Vagina (tissue), 2 donors: ENCODE data around the gene TTLL11.

Source experiments
- POLR2A ChIP-seq, 2 donors: fragments of 450-650 bp; IDR thresholded peaks; one replicate each; pipeline ENCODE4 v1.6.1; 2017; ENCODE audit warnings: antibody characterized with exemption in 2 of 2, mild to moderate bottlenecking in 2 of 2, moderate library complexity in 2 of 2
- TF ChIP-seq, protein P1 (sequence below), 3 experiments: fragments of 450-650 bp in 2 of 3; fragments of 200-600 bp in 1 of 3; sonication (generic) in 1 of 3; IDR thresholded peaks; one replicate each; pipeline ENCODE4 v1.5.1; 2017 to 2019; ENCODE audit warnings: antibody characterized with exemption in 3 of 3, mild to moderate bottlenecking in 2 of 3, moderate library complexity in 2 of 3

DNA sequence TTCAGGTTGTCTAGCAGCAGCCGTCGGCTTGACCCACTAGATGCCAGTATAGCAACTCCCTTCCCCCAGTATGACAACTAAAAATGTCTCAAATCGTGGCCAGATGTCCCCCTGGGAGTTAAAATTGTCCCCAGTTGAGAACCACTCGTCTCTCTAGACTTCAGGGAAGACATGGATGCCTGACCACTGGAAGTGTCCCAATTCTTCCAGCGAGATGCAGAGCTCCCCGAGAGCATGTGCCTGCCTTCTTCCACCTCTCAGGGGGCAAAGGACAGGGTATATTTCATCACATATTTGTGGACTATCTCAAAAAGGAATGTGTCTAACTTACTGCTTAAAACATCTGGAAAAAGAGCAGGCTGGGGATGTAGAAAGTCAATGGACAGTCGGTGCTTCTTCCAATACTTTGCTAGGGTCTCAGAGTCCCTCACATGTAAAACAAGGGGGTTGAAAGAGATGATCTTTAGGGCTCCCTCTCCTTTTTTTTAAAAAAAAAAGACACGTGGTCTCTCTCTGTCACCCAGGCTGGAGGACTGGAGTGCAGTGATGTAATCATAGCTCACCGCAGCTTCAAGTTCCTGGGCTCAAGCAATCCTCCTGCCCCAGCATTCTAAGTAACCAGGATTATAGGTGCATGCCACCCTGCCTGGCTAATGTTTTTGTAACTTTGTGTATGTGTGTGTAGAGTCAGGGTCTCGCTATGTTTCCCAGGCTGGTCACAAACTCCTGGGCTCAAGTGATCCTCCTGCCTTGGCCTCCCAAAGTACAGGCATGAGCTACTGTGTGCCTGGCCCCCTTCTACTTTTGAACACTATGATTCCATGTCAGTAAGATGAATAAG lies 251.1 kb downstream of the TTLL11 start:
- TF ChIP-seq POLR2A (IDR thresholded peaks at IDR 0.05): no peak
- TF ChIP-seq, protein P1, sequence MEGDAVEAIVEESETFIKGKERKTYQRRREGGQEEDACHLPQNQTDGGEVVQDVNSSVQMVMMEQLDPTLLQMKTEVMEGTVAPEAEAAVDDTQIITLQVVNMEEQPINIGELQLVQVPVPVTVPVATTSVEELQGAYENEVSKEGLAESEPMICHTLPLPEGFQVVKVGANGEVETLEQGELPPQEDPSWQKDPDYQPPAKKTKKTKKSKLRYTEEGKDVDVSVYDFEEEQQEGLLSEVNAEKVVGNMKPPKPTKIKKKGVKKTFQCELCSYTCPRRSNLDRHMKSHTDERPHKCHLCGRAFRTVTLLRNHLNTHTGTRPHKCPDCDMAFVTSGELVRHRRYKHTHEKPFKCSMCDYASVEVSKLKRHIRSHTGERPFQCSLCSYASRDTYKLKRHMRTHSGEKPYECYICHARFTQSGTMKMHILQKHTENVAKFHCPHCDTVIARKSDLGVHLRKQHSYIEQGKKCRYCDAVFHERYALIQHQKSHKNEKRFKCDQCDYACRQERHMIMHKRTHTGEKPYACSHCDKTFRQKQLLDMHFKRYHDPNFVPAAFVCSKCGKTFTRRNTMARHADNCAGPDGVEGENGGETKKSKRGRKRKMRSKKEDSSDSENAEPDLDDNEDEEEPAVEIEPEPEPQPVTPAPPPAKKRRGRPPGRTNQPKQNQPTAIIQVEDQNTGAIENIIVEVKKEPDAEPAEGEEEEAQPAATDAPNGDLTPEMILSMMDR (IDR thresholded peaks at IDR 0.05): no peak
